Stomach smooth muscle (tissue), 2 donors: Measurements from ENCODE around the gene TTC1.

Experiments
- H3K27ac ChIP-seq: one replicate; pipeline ENCODE4 v1.7.0; 2013; ENCODE audit warnings: mild to moderate bottlenecking, low read length, inconsistent platforms
- H3K27me3 ChIP-seq, 2 donors: one replicate each; pipeline ENCODE4 v1.7.0; 2013; ENCODE audit warnings: low read length in 2 of 2; ENCODE audit not compliant: insufficient read depth in 2 of 2, control insufficient read depth in 1 of 2
- H3K36me3 ChIP-seq, 2 donors: one replicate each; pipeline ENCODE4 v1.7.0; 2013; ENCODE audit warnings: low read length in 2 of 2; ENCODE audit not compliant: control insufficient read depth in 2 of 2, insufficient read depth in 2 of 2
- H3K4me1 ChIP-seq: one replicate; pipeline ENCODE4 v1.7.0; 2013; ENCODE audit warnings: low read length; ENCODE audit not compliant: control insufficient read depth, insufficient read depth
- H3K4me3 ChIP-seq, 2 donors: one replicate each; pipeline ENCODE4 v1.7.0; 2013; ENCODE audit warnings: low read length in 2 of 2
- H3K9ac ChIP-seq, 2 donors: one replicate each; pipeline ENCODE4 v1.7.0; 2013; ENCODE audit warnings: low read length in 2 of 2, mild to moderate bottlenecking in 1 of 2
- H3K9me3 ChIP-seq, 2 donors: one replicate each; pipeline ENCODE4 v1.7.0; 2013; ENCODE audit warnings: low read length in 2 of 2; ENCODE audit not compliant: control insufficient read depth in 2 of 2
- donor health status: healthy.
- donor health status: Pancreatic carcinoma.

TTC1 gene

DNA sequence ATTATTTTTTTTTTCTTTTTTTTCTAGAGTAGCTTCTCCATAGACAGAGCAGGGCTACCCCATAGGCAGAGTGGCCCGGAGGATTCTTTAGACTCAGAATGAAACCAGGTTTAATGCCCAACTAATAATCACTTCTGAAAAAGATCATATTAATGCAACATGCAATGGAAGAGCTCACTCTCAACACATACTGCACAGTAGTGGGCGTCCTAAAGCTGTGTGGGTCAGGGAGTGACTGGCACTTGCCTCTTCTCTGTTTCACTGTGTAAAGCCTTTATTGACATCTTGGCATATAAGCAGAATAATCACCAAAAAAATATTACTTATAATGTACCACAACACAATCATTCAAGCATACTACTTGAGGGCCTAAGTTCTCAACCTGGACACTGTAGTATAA is 99.2 kb downstream of the TTC1 start:
- H3K27me3 ChIP-seq: no peaks in the 10 kb centered on the region
- peaks cover 4 to 10% of the 10 kb centered on the region in 2 donors for H3K36me3 ChIP-seq
- H3K9ac ChIP-seq: no peak overlapping the region
- no peak overlapping the region for H3K27ac ChIP-seq
- no peaks in the 10 kb centered on the region for H3K4me1 ChIP-seq
- no peaks in the 10 kb centered on the region for H3K9me3 ChIP-seq
- no peak overlapping the region for H3K4me3 ChIP-seq
